HepG2 (cell line): ENCODE measurements around the gene CSTPP1. TPM values are rescaled to one million over a fixed set of nuclear protein-coding genes. Genes with fewer than 3 reads are reported as not detected.

Experiments
- ASH2L ChIP-seq: fragments of 300-600, 200-600 bp; sonication (generic); IDR thresholded peaks from 2 replicates; pipeline ENCODE4 v1.7.0; 2017; ENCODE audit warnings: low read depth, mild to moderate bottlenecking, moderate library complexity, mixed read lengths, low read length; ENCODE audit not compliant: insufficient read length
- BRCA1 ChIP-seq: sonication (generic); formaldehyde crosslinking; IDR thresholded peaks from 2 replicates; pipeline ENCODE4 v1.4.0; 2020; ENCODE audit warnings: missing genetic modification reagents
- CEBPB ChIP-seq: IDR thresholded peaks from 2 replicates; pipeline ENCODE4 v1.6.1; 2011; ENCODE audit warnings: low read depth, low read length, improper control_type of control experiment, borderline replicate concordance
- FOSL1 ChIP-seq: sonication (generic); formaldehyde crosslinking; IDR thresholded peaks from 2 replicates; pipeline ENCODE4 v1.9.0; 2021; ENCODE audit warnings: missing genetic modification reagents, borderline replicate concordance
- GATAD1 ChIP-seq: IDR thresholded peaks from 2 replicates; pipeline ENCODE4 v1.6.1; 2016; ENCODE audit warnings: missing genetic modification reagents, missing compliant biosample characterization
- GPBP1L1 ChIP-seq: sonication (generic); formaldehyde crosslinking; IDR thresholded peaks from 2 replicates; pipeline ENCODE4 v1.5.0; 2020; ENCODE audit warnings: mild to moderate bottlenecking, missing genetic modification reagents
- HBP1 ChIP-seq: IDR thresholded peaks from 2 replicates; pipeline ENCODE4 v1.6.1; 2016; ENCODE audit warnings: low read depth, control low read depth
- HDAC6 ChIP-seq: fragments of 200-600 bp; sonication (generic); IDR thresholded peaks from 2 replicates; pipeline ENCODE4 v1.7.0; 2017; ENCODE audit warnings: mild to moderate bottlenecking, antibody characterized with exemption, low read length, low read depth
- JDP2 ChIP-seq: sonication (generic); formaldehyde crosslinking; IDR thresholded peaks from 2 replicates; pipeline ENCODE4 v1.8.1; 2022; ENCODE audit warnings: missing genetic modification reagents, borderline replicate concordance
- KDM2A ChIP-seq: sonication (generic); formaldehyde crosslinking; IDR thresholded peaks from 2 replicates; pipeline ENCODE4 v1.4.0; 2020; ENCODE audit warnings: low read depth, missing genetic modification reagents, borderline replicate concordance
- MTA1 ChIP-seq: sonication (generic); formaldehyde crosslinking; IDR thresholded peaks from 2 replicates; pipeline ENCODE4 v1.4.0; 2020; ENCODE audit warnings: missing genetic modification reagents, mild to moderate bottlenecking, borderline replicate concordance
- NCOA2 ChIP-seq: sonication (generic); formaldehyde crosslinking; IDR thresholded peaks from 2 replicates; pipeline ENCODE4 v1.8.0; 2022; ENCODE audit warnings: inconsistent platforms
- SOX5 ChIP-seq: IDR thresholded peaks from 2 replicates; pipeline ENCODE4 v1.6.1; 2016; ENCODE audit warnings: borderline replicate concordance
- SP4 ChIP-seq: sonication (generic); formaldehyde crosslinking; IDR thresholded peaks from 2 replicates; pipeline ENCODE4 v1.8.1; 2023; ENCODE audit warnings: mild to moderate bottlenecking, missing genetic modification reagents
- SP5 ChIP-seq: IDR thresholded peaks from 2 replicates; pipeline ENCODE4 v1.6.1; 2016; ENCODE audit warnings: low read depth, borderline replicate concordance
- TRIM24 ChIP-seq: sonication (generic); formaldehyde crosslinking; IDR thresholded peaks from 2 replicates; pipeline ENCODE4 v1.8.0; 2022; ENCODE audit warnings: mild to moderate bottlenecking, missing genetic modification reagents
- YEATS2 ChIP-seq: sonication (generic); formaldehyde crosslinking; IDR thresholded peaks from 2 replicates; pipeline ENCODE4 v1.4.0; 2020; ENCODE audit warnings: missing genetic modification reagents, borderline replicate concordance
- ZNF124 ChIP-seq: sonication (generic); formaldehyde crosslinking; IDR thresholded peaks from 2 replicates; pipeline ENCODE4 v1.4.0; 2020; ENCODE audit warnings: missing genetic modification reagents
- ZNF136 ChIP-seq: sonication (generic); formaldehyde crosslinking; IDR thresholded peaks from 2 replicates; pipeline ENCODE4 v1.8.1; 2022; ENCODE audit warnings: low read depth, mild to moderate bottlenecking, moderate library complexity, missing genetic modification reagents
- ZNF350 ChIP-seq: sonication (generic); formaldehyde crosslinking; IDR thresholded peaks from 2 replicates; pipeline ENCODE4 v1.4.0; 2020; ENCODE audit warnings: mild to moderate bottlenecking, low read depth, missing genetic modification reagents, borderline replicate concordance
- ZNF546 ChIP-seq: sonication (generic); formaldehyde crosslinking; conservative IDR thresholded peaks from 2 replicates; pipeline ENCODE4 v1.8.1; 2023; ENCODE audit warnings: mild to moderate bottlenecking, missing genetic modification reagents
- ZNF563 ChIP-seq: sonication (generic); formaldehyde crosslinking; IDR thresholded peaks from 2 replicates; pipeline ENCODE4 v1.8.0; 2022; ENCODE audit warnings: mild to moderate bottlenecking, moderate library complexity, missing genetic modification reagents
- ZNF567 ChIP-seq: sonication (generic); formaldehyde crosslinking; IDR thresholded peaks from 2 replicates; pipeline ENCODE4 v1.8.1; 2023; ENCODE audit warnings: mild to moderate bottlenecking, missing genetic modification reagents, borderline replicate concordance
- ZNF691 ChIP-seq: sonication (generic); formaldehyde crosslinking; IDR thresholded peaks from 2 replicates; pipeline ENCODE4 v1.4.0; 2020; ENCODE audit warnings: missing genetic modification reagents, low read depth, mild to moderate bottlenecking, borderline replicate concordance
- polyA plus RNA-seq, 8 experiments: library from polyadenylated mRNA; depleted of rRNA in 3 of 8; stranded (reverse) in 7 of 8; unstranded in 1 of 8; fragments of >200 nt; fragmentation: Illumina TruSeq in 4 of 8; extraction: Trizol in 4 of 8; gene quantifications; 2 replicates each; pipeline versions ENCODE4 v1.2.1 to v1.2.3, GENCODE V29; 2011 to 2016; ENCODE audit warnings: low read depth in 4 of 8, missing spikeins in 1 of 8, mixed read lengths in 1 of 8; ENCODE audit not compliant: insufficient read depth in 1 of 8
- total RNA-seq, 5 experiments: library from RNA; depleted of rRNA; stranded (reverse); fragments of >200 nt; fragmentation: Illumina TruSeq; extraction: Trizol; gene quantifications; 2 replicates each; pipeline ENCODE4 v1.2.3, GENCODE V29; 2016; ENCODE audit warnings: low read depth in 1 of 5

The CSTPP1 gene
- total and polyA plus RNA-seq, 2 of the 13 experiments (the other 11 are each of a cell fraction or from before 2014, with no cell fraction given) = 12.3 to 14.6 TPM

- TF ChIP-seq MTA1 (CRISPR knock-in tag) = no peak
- TF ChIP-seq ZNF136 = no peak
- no peak for TF ChIP-seq ZNF124 (CRISPR knock-in tag)
- TF ChIP-seq ASH2L = no peak
- no peak for TF ChIP-seq BRCA1 (CRISPR knock-in tag)
- TF ChIP-seq YEATS2 (CRISPR knock-in tag) = no peak
- no peak for TF ChIP-seq NCOA2 (CRISPR knock-in tag)
- TF ChIP-seq KDM2A (CRISPR knock-in tag) = peak; percentile 42; the same call in 1 of the 2 replicates
- TF ChIP-seq SP4 (CRISPR knock-in tag) = no peak
- no peak for TF ChIP-seq CEBPB
- TF ChIP-seq GPBP1L1 (CRISPR knock-in tag) = no peak
- no peak for TF ChIP-seq SP5
- 0 out of 2 replicates have a peak, but pooled peaks have one; percentile 33 for TF ChIP-seq SOX5 (CRISPR knock-in tag)
- no peak for TF ChIP-seq HDAC6
- no peak for TF ChIP-seq ZNF567
- no peak for TF ChIP-seq HBP1 (CRISPR knock-in tag)
- TF ChIP-seq ZNF350 = no peak; the same call in 1 of the 2 replicates
- TF ChIP-seq TRIM24 (CRISPR knock-in tag) = no peak
- peak; percentile 64; the same call in 1 of the 2 replicates for TF ChIP-seq ZNF691
- no peak for TF ChIP-seq ZNF563 (CRISPR knock-in tag)
- TF ChIP-seq GATAD1 (CRISPR knock-in tag) = no peak
- TF ChIP-seq FOSL1 (CRISPR knock-in tag) = no peak
- TF ChIP-seq ZNF546 = no peak
- TF ChIP-seq JDP2 (CRISPR knock-in tag) = no peak
Observed at GRCh38 chr11:47152953-47153950, 216.7 kb downstream of the CSTPP1 start (continued).
